Activated naive CD8-positive, alpha-beta T cell (primary cell): ENCODE data around the gene PLXNB2.
A peak's percentile ranks its signal among the peaks of the same experiment; 100 is the strongest.

ENCODE experiments used
- H3K27ac Mint-ChIP-seq: one replicate; pipeline ENCODE4 v1.8.0; 2021; ENCODE audit warnings: mixed read lengths
- H3K27me3 Mint-ChIP-seq: one replicate; pipeline ENCODE4 v1.8.0; 2021; ENCODE audit warnings: mixed read lengths
- H3K36me3 Mint-ChIP-seq: one replicate; pipeline ENCODE4 v1.8.0; 2021; ENCODE audit warnings: mixed read lengths
- H3K4me1 Mint-ChIP-seq: one replicate; pipeline ENCODE4 v1.8.0; 2021; ENCODE audit warnings: low read depth, mixed read lengths
- H3K4me3 Mint-ChIP-seq: one replicate; pipeline ENCODE4 v1.8.0; 2021; ENCODE audit warnings: mild to moderate bottlenecking, mixed read lengths
- H3K9me3 Mint-ChIP-seq: one replicate; pipeline ENCODE4 v1.8.0; 2021; ENCODE audit warnings: low read depth, mixed read lengths

Gene PLXNB2

GRCh38 chr22:50255607-50256006, 51.8 kb downstream of the PLXNB2 start:
- Mint-ChIP-seq H3K4me3 (no peak overlapping the region), H3K27ac (no peak overlapping the region), H3K36me3 (no peaks in the 10 kb centered on the region), H3K27me3 (no peaks in the 10 kb centered on the region), H3K9me3 (no peaks in the 10 kb centered on the region), H3K4me1 (no peaks in the 10 kb centered on the region)

GRCh38 chr22:50255099-50255498, 52.3 kb downstream of the PLXNB2 start:
- Mint-ChIP-seq H3K27ac (no peak overlapping the region), H3K27me3 (no peaks in the 10 kb centered on the region), H3K36me3 (no peaks in the 10 kb centered on the region), H3K9me3 (no peaks in the 10 kb centered on the region), H3K4me3 (no peak overlapping the region), H3K4me1 (peaks cover 4% of the 10 kb centered on the region)

GRCh38 chr22:50253941-50254340, 53.5 kb downstream of the PLXNB2 start:
- H3K27ac Mint-ChIP-seq = no peak overlapping the region
- no peak overlapping the region for H3K4me3 Mint-ChIP-seq
- no peaks in the 10 kb centered on the region for H3K27me3 Mint-ChIP-seq
- peaks cover 4% of the 10 kb centered on the region for H3K4me1 Mint-ChIP-seq
- H3K9me3 Mint-ChIP-seq = no peaks in the 10 kb centered on the region
- no peaks in the 10 kb centered on the region for H3K36me3 Mint-ChIP-seq

- H3K9me3 Mint-ChIP-seq = no peaks in the 10 kb centered on the region
- no peak overlapping the region for H3K4me3 Mint-ChIP-seq
- no peaks in the 10 kb centered on the region for H3K27me3 Mint-ChIP-seq
- H3K4me1 Mint-ChIP-seq = peaks cover 4% of the 10 kb centered on the region
- no peak overlapping the region for H3K27ac Mint-ChIP-seq
- no peaks in the 10 kb centered on the region for H3K36me3 Mint-ChIP-seq
Observed at GRCh38 chr22:50253046-50253915, 54.2 kb downstream of the PLXNB2 start.

GRCh38 chr22:50252082-50253045, 55.1 kb downstream of the PLXNB2 start:
- H3K9me3 Mint-ChIP-seq = no peaks in the 10 kb centered on the region
- peak overlapping the region; percentile 56 for H3K4me3 Mint-ChIP-seq
- no peaks in the 10 kb centered on the region for H3K27me3 Mint-ChIP-seq
- peaks cover 4% of the 10 kb centered on the region for H3K4me1 Mint-ChIP-seq
- no peak overlapping the region for H3K27ac Mint-ChIP-seq
- H3K36me3 Mint-ChIP-seq = no peaks in the 10 kb centered on the region

GRCh38 chr22:50251477-50252081, 55.9 kb downstream of the PLXNB2 start:
- Mint-ChIP-seq H3K4me3 (peak overlapping the region; percentile 56), H3K9me3 (no peaks in the 10 kb centered on the region), H3K36me3 (no peaks in the 10 kb centered on the region), H3K4me1 (peaks cover 4% of the 10 kb centered on the region), H3K27me3 (no peaks in the 10 kb centered on the region), H3K27ac (no peak overlapping the region)

- Mint-ChIP-seq H3K9me3 (no peaks in the 10 kb centered on the region), H3K27ac (peak within 1 kb of the TSS; percentile 61), H3K36me3 (no peaks in the 10 kb centered on the region), H3K4me1 (peaks cover 4% of the 10 kb centered on the region), H3K4me3 (peak within 1 kb of the TSS; percentile 81), H3K27me3 (no peaks in the 10 kb centered on the region)
Observed at GRCh38 chr22:50250555-50251476, 56.6 kb downstream of the PLXNB2 start, which contains the start of gene HDAC10. TSS of gene HDAC10 (minus strand) at chr22:50251265. CDS start at chr22:50251032, 233 bp downstream.

- H3K27ac Mint-ChIP-seq = no peak overlapping the region
- no peaks in the 10 kb centered on the region for H3K9me3 Mint-ChIP-seq
- no peaks in the 10 kb centered on the region for H3K27me3 Mint-ChIP-seq
- no peaks in the 10 kb centered on the region for H3K36me3 Mint-ChIP-seq
- peak overlapping the region; percentile 81 for H3K4me3 Mint-ChIP-seq
- peaks cover 4% of the 10 kb centered on the region for H3K4me1 Mint-ChIP-seq
Observed at GRCh38 chr22:50250249-50250554, 57.2 kb downstream of the PLXNB2 start.

- H3K9me3 Mint-ChIP-seq = no peaks in the 10 kb centered on the region
- H3K27me3 Mint-ChIP-seq = no peaks in the 10 kb centered on the region
- H3K4me1 Mint-ChIP-seq = peaks cover 6% of the 10 kb centered on the region
- H3K27ac Mint-ChIP-seq = no peak overlapping the region
- peak overlapping the region; percentile 81 for H3K4me3 Mint-ChIP-seq
- peaks cover 2% of the 10 kb centered on the region for H3K36me3 Mint-ChIP-seq
Observed at GRCh38 chr22:50249341-50250248, 57.9 kb downstream of the PLXNB2 start.

- H3K27ac Mint-ChIP-seq = no peak overlapping the region
- peaks cover 8% of the 10 kb centered on the region for H3K4me1 Mint-ChIP-seq
- peaks cover 2% of the 10 kb centered on the region for H3K36me3 Mint-ChIP-seq
Observed at GRCh38 chr22:50248196-50249081, 59.0 kb downstream of the PLXNB2 start.

GRCh38 chr22:50247748-50248147, 59.7 kb downstream of the PLXNB2 start:
- Mint-ChIP-seq H3K36me3 (peaks cover 2% of the 10 kb centered on the region), H3K27ac (no peak overlapping the region), H3K4me1 (peaks cover 9% of the 10 kb centered on the region), H3K27me3 (no peaks in the 10 kb centered on the region), H3K9me3 (no peaks in the 10 kb centered on the region), H3K4me3 (no peak overlapping the region)

More at GRCh38 chr22:50248196-50249081, 59.0 kb downstream of the PLXNB2 start:
- Mint-ChIP-seq H3K4me3 (no peak overlapping the region), H3K27me3 (no peaks in the 10 kb centered on the region), H3K9me3 (no peaks in the 10 kb centered on the region)

- Mint-ChIP-seq H3K27ac (peak overlapping the region; percentile 34), H3K4me3 (peak overlapping the region; percentile 53), H3K9me3 (no peaks in the 10 kb centered on the region), H3K4me1 (peaks cover 20% of the 10 kb centered on the region), H3K27me3 (no peaks in the 10 kb centered on the region), H3K36me3 (peaks cover 2% of the 10 kb centered on the region)
Observed at GRCh38 chr22:50246242-50247175, 60.9 kb downstream of the PLXNB2 start.
